Neural cell (in vitro differentiated cells): ENCODE measurements around the gene CD1E. TPM values are rescaled to one million over a fixed set of nuclear protein-coding genes. Genes with fewer than 3 reads are reported as not detected.

ENCODE experiments used
- H2AFZ ChIP-seq: fragments of 200-600, 300-800 bp; sonication (generic), shearing (Covaris generic); 2 replicates; pipeline ENCODE4 v1.6.0; 2014; ENCODE audit warnings: low read depth, mild to moderate bottlenecking, antibody characterized with exemption, low read length, moderate library complexity
- H3F3A ChIP-seq: fragments of 200-600 bp; shearing (Covaris generic); 2 replicates; pipeline ENCODE4 v1.6.1; 2016; ENCODE audit warnings: mild to moderate bottlenecking, moderate library complexity, mixed read lengths, antibody characterized with exemption, low read length; ENCODE audit not compliant: insufficient read depth, poor library complexity, severe bottlenecking
- H3K27ac ChIP-seq: fragments of 200-600, 300-800 bp; sonication (generic), shearing (Covaris generic); 2 replicates; pipeline ENCODE4 v1.5.1; 2014; ENCODE audit warnings: mild to moderate bottlenecking, low read length, moderate library complexity
- H3K27me3 ChIP-seq: fragments of 300-800, 200-600 bp; sonication (generic), shearing (Covaris generic); 2 replicates; pipeline ENCODE4 v1.6.0; 2014; ENCODE audit warnings: mild to moderate bottlenecking, low read depth, low read length, moderate library complexity; ENCODE audit not compliant: insufficient read depth
- H3K36me3 ChIP-seq: fragments of 300-800, 200-600 bp; sonication (generic), shearing (Covaris generic); 2 replicates; pipeline ENCODE4 v1.5.1; 2014; ENCODE audit warnings: mild to moderate bottlenecking, antibody characterized with exemption, low read length, moderate library complexity; ENCODE audit not compliant: insufficient read depth
- H3K4me2 ChIP-seq: fragments of 300-800, 200-600 bp; sonication (generic), shearing (Covaris generic); 2 replicates; pipeline ENCODE4 v1.6.0; 2014; ENCODE audit warnings: mild to moderate bottlenecking, low read length
- H3K4me3 ChIP-seq: fragments of 300-800, 200-600 bp; sonication (generic), shearing (Covaris generic); 2 replicates; pipeline ENCODE4 v1.5.1; 2014; ENCODE audit warnings: mild to moderate bottlenecking, low read length, moderate library complexity
- H3K79me2 ChIP-seq: fragments of 200-600 bp; shearing (Covaris generic); replicated peaks from 2 replicates; pipeline ENCODE4 v1.6.0; 2014; ENCODE audit warnings: mild to moderate bottlenecking, low read length, moderate library complexity; ENCODE audit not compliant: insufficient read depth
- H3K9ac ChIP-seq: fragments of 300-800, 200-600 bp; sonication (generic), shearing (Covaris generic); 2 replicates; pipeline ENCODE4 v1.6.1; 2016; ENCODE audit warnings: mild to moderate bottlenecking, low read length, mixed read lengths
- H3K9me2 ChIP-seq: fragments of 200-600 bp; shearing (Covaris generic); 2 replicates; pipeline ENCODE4 v1.6.1; 2016; ENCODE audit warnings: mild to moderate bottlenecking, low read length, mixed read lengths; ENCODE audit not compliant: insufficient read depth
- H3K9me3 ChIP-seq: fragments of 200-600, 300-800 bp; sonication (generic), shearing (Covaris generic); 2 replicates; pipeline ENCODE4 v1.6.1; 2016; ENCODE audit warnings: mild to moderate bottlenecking, mixed run types, low read length, moderate library complexity, mixed read lengths
- H4K20me1 ChIP-seq: fragments of 200-600 bp; shearing (Covaris generic); 2 replicates; pipeline ENCODE4 v1.6.1; 2016; ENCODE audit warnings: mild to moderate bottlenecking, mixed run types; ENCODE audit not compliant: insufficient read depth
- CTCF ChIP-seq: fragments of 450-650 bp; IDR thresholded peaks from 2 replicates; pipeline ENCODE4 v1.5.1; 2014; ENCODE audit warnings: antibody characterized with exemption, mild to moderate bottlenecking, moderate library complexity; ENCODE audit not compliant: poor library complexity, severe bottlenecking
- EP300 ChIP-seq: fragments of 450-650 bp; conservative IDR thresholded peaks from 2 replicates; pipeline ENCODE4 v1.6.1; 2014; ENCODE audit warnings: antibody characterized with exemption, mild to moderate bottlenecking, moderate library complexity; ENCODE audit not compliant: poor library complexity, severe bottlenecking
- EZH2 ChIP-seq: fragments of 200-600, 300-800 bp; shearing (Covaris generic), sonication (generic); IDR thresholded peaks from 2 replicates; pipeline ENCODE4 v1.6.1; 2014; ENCODE audit warnings: antibody characterized with exemption, low read length, borderline replicate concordance, mild to moderate bottlenecking; ENCODE audit not compliant: insufficient read depth, poor library complexity, severe bottlenecking
- MXI1 ChIP-seq: fragments of 450-650 bp; conservative IDR thresholded peaks from 2 replicates; pipeline ENCODE4 v1.6.1; 2014; ENCODE audit warnings: antibody characterized with exemption, mild to moderate bottlenecking; ENCODE audit not compliant: poor library complexity, severe bottlenecking
- POLR2AphosphoS5 ChIP-seq: IDR thresholded peaks from 2 replicates; pipeline ENCODE4 v1.6.1; 2012
- RAD21 ChIP-seq: fragments of 450-650 bp; conservative IDR thresholded peaks from 2 replicates; pipeline ENCODE4 v1.6.1; 2014; ENCODE audit warnings: antibody characterized with exemption, mild to moderate bottlenecking, moderate library complexity
- REST ChIP-seq: IDR thresholded peaks from 2 replicates; pipeline ENCODE4 v1.6.1; 2012; ENCODE audit warnings: borderline replicate concordance
- SMC3 ChIP-seq: fragments of 450-650 bp; conservative IDR thresholded peaks from 2 replicates; pipeline ENCODE4 v1.6.1; 2014; ENCODE audit warnings: antibody characterized with exemption, mild to moderate bottlenecking, moderate library complexity; ENCODE audit not compliant: poor library complexity
- TAF1 ChIP-seq: IDR thresholded peaks from 2 replicates; pipeline ENCODE4 v1.6.1; 2012; ENCODE audit warnings: low read depth
- polyA plus RNA-seq: library from polyadenylated mRNA; depleted of rRNA; stranded (reverse); fragments of >200 nt; gene quantifications from 2 replicates; pipeline ENCODE4 v1.2.3, GENCODE V29; 2014

Gene CD1E
- polyA plus RNA-seq, 1 donor from 2014 or later: not detected

GRCh38 chr1:158356616-158357015 is 2.9 kb downstream of the CD1E start:
- Histone ChIP-seq H3K27ac (no peak overlapping the region), H4K20me1 (no peaks in the 10 kb centered on the region)

GRCh38 chr1:158357441-158357840 is 3.7 kb downstream of the CD1E start:
- H3K9ac ChIP-seq: no peak overlapping the region
- no peak overlapping the region for H3K27ac ChIP-seq
- H3K4me2 ChIP-seq: no peak overlapping the region
- no peak overlapping the region for H3K4me3 ChIP-seq
- no peaks in the 10 kb centered on the region for H3K36me3 ChIP-seq
- H3K9me2 ChIP-seq: no peaks in the 10 kb centered on the region
- no peaks in the 10 kb centered on the region for H3K79me2 ChIP-seq
- H4K20me1 ChIP-seq: no peaks in the 10 kb centered on the region
- H2AFZ ChIP-seq: no peak overlapping the region
- H3K9me3 ChIP-seq: no peaks in the 10 kb centered on the region
- no peaks in the 10 kb centered on the region for H3K27me3 ChIP-seq
- no peaks in the 10 kb centered on the region for H3F3A ChIP-seq
- TF ChIP-seq RAD21 (no peak), POLR2AphosphoS5 (no peak), CTCF (no peak), MXI1 (no peak), REST (no peak), SMC3 (no peak)

More at GRCh38 chr1:158356616-158357015, 2.9 kb downstream of the CD1E start:
- Histone ChIP-seq H3F3A (no peaks in the 10 kb centered on the region), H3K9me2 (no peaks in the 10 kb centered on the region), H3K9me3 (no peaks in the 10 kb centered on the region), H3K27me3 (no peaks in the 10 kb centered on the region), H3K4me3 (no peak overlapping the region), H3K9ac (no peak overlapping the region), H3K4me2 (no peak overlapping the region), H3K79me2 (no peaks in the 10 kb centered on the region), H2AFZ (no peak overlapping the region), H3K36me3 (no peaks in the 10 kb centered on the region)
- TF ChIP-seq MXI1: no peak
- no peak for TF ChIP-seq CTCF
- no peak for TF ChIP-seq EP300
- no peak for TF ChIP-seq RAD21
- TF ChIP-seq TAF1: no peak
- no peak for TF ChIP-seq POLR2AphosphoS5
- TF ChIP-seq REST: no peak
- TF ChIP-seq EZH2: no peak
- TF ChIP-seq SMC3: no peak
